IPS-NIHi7 (cell line): Measurements from ENCODE around the gene DUSP22.

Experiments
- DNase-seq: peaks from one replicate; pipeline ENCODE4 v3.0.0; 2012; ENCODE audit warnings: mixed read lengths; ENCODE audit errors: extremely low spot score

The DUSP22 gene

GRCh38 chr6:297571-298232 lies 5.4 kb downstream of the DUSP22 start:
- DNase-seq: no peak

- DNase-seq: no peak
These were observed 6.2 kb downstream of the DUSP22 start for GRCh38 chr6:298233-299103.

GRCh38 chr6:299104-299980 lies 7.1 kb downstream of the DUSP22 start:
- DNase-seq: no peak

GRCh38 chr6:300026-300425 lies 7.7 kb downstream of the DUSP22 start:
- DNase-seq: no peak

- no peak for DNase-seq
These were observed 8.4 kb downstream of the DUSP22 start for GRCh38 chr6:300494-301198.

GRCh38 chr6:301526-301925 lies 9.2 kb downstream of the DUSP22 start:
- DNase-seq: no peak

- DNase-seq: no peak
These were observed 9.8 kb downstream of the DUSP22 start for GRCh38 chr6:301929-302705.

GRCh38 chr6:302760-303159 lies 10.5 kb downstream of the DUSP22 start:
- DNase-seq: no peak

- no peak for DNase-seq
These were observed 11.0 kb downstream of the DUSP22 start for GRCh38 chr6:303263-303662.

GRCh38 chr6:303948-304558 lies 11.8 kb downstream of the DUSP22 start:
- DNase-seq: peak; percentile 58

GRCh38 chr6:304833-305370 lies 12.6 kb downstream of the DUSP22 start:
- no peak for DNase-seq

GRCh38 chr6:305371-306206 lies 13.3 kb downstream of the DUSP22 start:
- DNase-seq: no peak

- DNase-seq: no peak
These were observed 14.4 kb downstream of the DUSP22 start for GRCh38 chr6:306641-307061.

- no peak for DNase-seq
These were observed 15.0 kb downstream of the DUSP22 start for GRCh38 chr6:307065-307814.

- no peak for DNase-seq
These were observed 15.6 kb downstream of the DUSP22 start for GRCh38 chr6:307874-308273.

- no peak for DNase-seq
These were observed 16.0 kb downstream of the DUSP22 start for GRCh38 chr6:308307-308706.

GRCh38 chr6:308768-309167 lies 16.5 kb downstream of the DUSP22 start:
- peak; percentile 56 for DNase-seq

- DNase-seq: no peak
These were observed 17.7 kb downstream of the DUSP22 start for GRCh38 chr6:309947-310346.
